Lung (tissue), 12 donors: ENCODE measurements around the gene GNAO1. TPM values are rescaled to one million over a fixed set of nuclear protein-coding genes. Genes with fewer than 3 reads are reported as not detected.

Source experiments
- ATAC-seq: fragments of 200-7000 bp; cut with Tn5 transposase; one replicate; pipeline ENCODE4 v1.9.1; 2020; ENCODE audit warnings: moderate number of reproducible peaks; ENCODE audit not compliant: insufficient read depth, low FRiP score
- DNase-seq, 3 donors: peaks; one replicate each; pipeline ENCODE4 v3.0.0-alpha.2; 2013 to 2017
- H3K27ac ChIP-seq, 2 donors: one replicate each; pipeline ENCODE4 v1.5.1; 2013; ENCODE audit warnings: mild to moderate bottlenecking in 2 of 2, moderate library complexity in 2 of 2, control low read depth in 1 of 2, inconsistent platforms in 1 of 2, low read depth in 1 of 2, low read length in 1 of 2
- H3K27me3 ChIP-seq, 3 donors: one replicate each; pipeline ENCODE4 v1.5.1; 2013; ENCODE audit warnings: low read length in 2 of 3; ENCODE audit not compliant: control insufficient read depth in 3 of 3, insufficient read depth in 3 of 3
- H3K36me3 ChIP-seq, 4 donors: one replicate each; pipeline ENCODE4 v1.5.1; 2013; ENCODE audit warnings: low read length in 4 of 4, mild to moderate bottlenecking in 1 of 4, moderate library complexity in 1 of 4; ENCODE audit not compliant: control insufficient read depth in 4 of 4, insufficient read depth in 4 of 4
- H3K4me1 ChIP-seq, 5 donors: one replicate each; pipeline ENCODE4 v1.5.1; 2013; ENCODE audit warnings: low read length in 5 of 5, mild to moderate bottlenecking in 2 of 5, moderate library complexity in 1 of 5; ENCODE audit not compliant: control insufficient read depth in 5 of 5, insufficient read depth in 5 of 5
- H3K4me3 ChIP-seq: one replicate; pipeline ENCODE4 v1.5.1; 2013; ENCODE audit warnings: mild to moderate bottlenecking, control low read depth, moderate library complexity
- H3K9ac ChIP-seq, 2 donors: one replicate each; pipeline ENCODE4 v1.5.1; 2013; ENCODE audit warnings: low read length in 2 of 2, control low read depth in 1 of 2; ENCODE audit not compliant: insufficient read depth in 1 of 2
- H3K9me3 ChIP-seq, 4 donors: one replicate each; pipeline ENCODE4 v1.5.1; 2013; ENCODE audit warnings: low read length in 3 of 4, mild to moderate bottlenecking in 1 of 4, moderate library complexity in 1 of 4; ENCODE audit not compliant: control insufficient read depth in 4 of 4, insufficient read depth in 3 of 4
- CTCF ChIP-seq: IDR thresholded peaks from 2 replicates; pipeline ENCODE4 v1.5.1; 2012; ENCODE audit warnings: mild to moderate bottlenecking; ENCODE audit errors: control extremely low read depth, extremely low read depth
- WGBS, 2 donors: extraction: QIAGEN DNeasy Blood & Tissue Kit; methylation state at CpG; one replicate each; pipeline ENCODE4 v1.1.7; 2013; 5-methylcytosine and 5-hydroxymethylcytosine counted together
- polyA plus RNA-seq, 2 donors: library from polyadenylated mRNA; stranded (reverse); fragments of 200-250 nt; gene quantifications; one replicate each; pipeline ENCODE4 v1.2.1, GENCODE V29; 2013
- total RNA-seq, 2 donors: library from RNA; depleted of rRNA in 1 of 2; stranded (reverse); fragments of >200 nt in 1 of 2; gene quantifications; one replicate each; pipeline ENCODE4 v1.2.1, GENCODE V29; 2014 to 2021
- donor health status: control.
- donor health status: control.
- donor health status: Bipolar disorder and iron deficiency.
- donor health status: healthy.
- donor health status: DM: yes; HTN: yes; CAD: no.

The GNAO1 gene
- total and polyA plus RNA-seq, 4 donors: 0.33 to 5.2 (median 0.76) TPM

- Histone ChIP-seq H3K27ac (no peak overlapping the region), H3K27me3 (no peaks in the 10 kb centered on the region), H3K9me3 (no peaks in the 10 kb centered on the region), H3K9ac (no peak overlapping the region), H3K4me1 (peaks cover 0 to 12% (median 3%) of the 10 kb centered on the region in 5 donors), H3K36me3 (no peaks in the 10 kb centered on the region), H3K4me3 (no peak overlapping the region)
- DNase-seq (no peak), ATAC-seq (no peak)
- TF ChIP-seq CTCF: no peak
Measured at GRCh38 chr16:56164636-56165035, 26.7 kb upstream of the GNAO1 start.

GRCh38 chr16:56174411-56174810 lies 16.9 kb upstream of the GNAO1 start:
- no peak for ATAC-seq
- no peaks in the 10 kb centered on the region for H3K27me3 ChIP-seq
- no peaks in the 10 kb centered on the region for H3K36me3 ChIP-seq
- no peak overlapping the region for H3K9ac ChIP-seq
- H3K9me3 ChIP-seq: peaks cover 0 to 2% (median under 1%) of the 10 kb centered on the region in 4 donors
- H3K4me3 ChIP-seq: no peak overlapping the region
- DNase-seq: no peak
- TF ChIP-seq CTCF: no peak
- no peaks in the 10 kb centered on the region for H3K4me1 ChIP-seq
- no peak overlapping the region for H3K27ac ChIP-seq

- ATAC-seq: no peak
- H3K9me3 ChIP-seq: peaks cover 0 to 6% (median 0%) of the 10 kb centered on the region in 4 donors
- no peak overlapping the region for H3K9ac ChIP-seq
- no peaks in the 10 kb centered on the region for H3K4me1 ChIP-seq
- DNase-seq: no peak
- no peak overlapping the region for H3K4me3 ChIP-seq
- no peak overlapping the region for H3K27ac ChIP-seq
- peaks cover 0 to 3% (median 0%) of the 10 kb centered on the region in 3 donors for H3K27me3 ChIP-seq
- TF ChIP-seq CTCF: no peak
- H3K36me3 ChIP-seq: no peaks in the 10 kb centered on the region
Measured at GRCh38 chr16:56181401-56181800, 9.9 kb upstream of the GNAO1 start.

- Histone ChIP-seq H3K36me3 (no peaks in the 10 kb centered on the region), H3K9ac (no peak overlapping the region), H3K4me1 (no peaks in the 10 kb centered on the region), H3K27ac (no peak overlapping the region), H3K27me3 (peaks cover 0 to 12% (median 0%) of the 10 kb centered on the region in 3 donors), H3K4me3 (no peak overlapping the region), H3K9me3 (peaks cover 0 to 5% (median 0%) of the 10 kb centered on the region in 4 donors)
- TF ChIP-seq CTCF: no peak
- ATAC-seq (no peak), DNase-seq (no peak)
- WGBS, 2 donors: 78% methylated on average over 2 of the region's 2 CpGs
Measured at GRCh38 chr16:56183266-56183665, 8.0 kb upstream of the GNAO1 start.
